Muscle of back (tissue), 13 donors: ENCODE data around the gene LRFN5. TPM values are rescaled to one million over a fixed set of nuclear protein-coding genes. Genes with fewer than 3 reads are reported as not detected.
"Not testable (repeated sequence)": the region's sequence is repeated elsewhere in the genome, so short reads cannot be mapped to it uniquely, and the experiment has no call there.

Experiments
- DNase-seq, 3 donors: peaks; one replicate each; pipeline versions ENCODE4 v3.0.0 to v3.0.0-alpha.2; 2013
- long read RNA-seq, 9 donors: transcript quantifications; one replicate each; lab custom pipeline, GENCODE V29; 2026
- polyA plus RNA-seq, 10 donors: library from polyadenylated mRNA; unstranded; fragments of 120-200 nt; gene quantifications; one replicate each; pipeline ENCODE4 v1.2.1, GENCODE V29; 2013; ENCODE audit not compliant: insufficient read length in 10 of 10

The LRFN5 gene
- polyA plus RNA-seq = 10 to 100 TPM in 2 of 10 donors, 1 to 10 TPM in 8; 5.4 to 10.6 (median 7.5) TPM
- long read RNA-seq, donor 1, partial matches to known transcripts = 0 of 2 reads
- long read RNA-seq, donor 1, other reads (novel, unspliced or antisense) = 0 of 2 reads
- long read RNA-seq, donor 2 = 0 reads
- long read RNA-seq, donor 3 = 0 reads
- long read RNA-seq, donor 4 = 0 reads
- long read RNA-seq, donor 5, partial matches to known transcripts = 0 of 1 reads
- long read RNA-seq, donor 5, other reads (novel, unspliced or antisense) = 0 of 1 reads
- long read RNA-seq, donor 6 = 0 reads
- long read RNA-seq, donor 7, partial matches to known transcripts = 0 of 1 reads
- long read RNA-seq, donor 7, other reads (novel, unspliced or antisense) = 0 of 1 reads
- long read RNA-seq, donor 8 = 0 reads
- long read RNA-seq, donor 9 = 0 reads

DNA sequence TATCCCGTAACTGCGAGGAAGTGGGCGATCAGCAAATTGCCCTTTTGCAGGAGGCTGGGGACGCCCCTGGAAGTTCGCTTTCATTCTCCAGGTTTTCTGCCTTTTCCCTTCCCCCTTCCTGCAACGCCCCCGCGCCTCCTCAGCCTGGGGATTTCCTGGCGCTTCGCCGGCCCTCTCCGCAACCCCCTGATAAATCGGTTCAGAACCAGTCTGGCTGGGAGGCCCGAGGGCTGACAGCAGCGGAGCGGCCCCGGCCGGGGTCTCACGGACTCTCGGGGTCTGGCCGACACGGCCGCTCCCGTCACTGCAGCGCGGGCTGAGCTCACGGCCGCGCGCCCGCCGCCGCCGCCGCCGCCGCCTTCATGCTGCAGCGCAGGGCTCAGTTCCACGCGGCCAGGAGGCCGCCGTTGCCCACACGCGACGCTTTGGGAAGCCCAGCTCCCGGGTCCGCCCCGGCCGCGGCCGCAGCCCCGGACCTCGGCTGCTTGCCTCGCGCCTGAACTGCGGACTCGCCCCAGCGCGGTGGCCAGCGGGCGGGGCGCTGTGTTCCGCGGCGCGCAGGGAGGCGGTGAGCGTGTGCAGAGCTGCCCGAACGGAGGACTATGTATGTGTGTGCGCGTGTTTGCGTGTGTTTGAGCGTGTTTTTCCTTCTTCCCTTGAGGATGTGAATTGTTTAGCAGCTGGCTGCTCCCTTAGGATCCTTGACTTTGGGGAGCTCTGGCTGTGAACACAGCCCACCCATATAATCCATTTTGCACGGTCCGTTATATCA lies at the start of gene LRFN5:
TSS of gene LRFN5 (plus strand) at position 345 of the 772 bp plus-strand sequence.
- DNase-seq = peak; percentile 59 to 94 (median 83)

DNA sequence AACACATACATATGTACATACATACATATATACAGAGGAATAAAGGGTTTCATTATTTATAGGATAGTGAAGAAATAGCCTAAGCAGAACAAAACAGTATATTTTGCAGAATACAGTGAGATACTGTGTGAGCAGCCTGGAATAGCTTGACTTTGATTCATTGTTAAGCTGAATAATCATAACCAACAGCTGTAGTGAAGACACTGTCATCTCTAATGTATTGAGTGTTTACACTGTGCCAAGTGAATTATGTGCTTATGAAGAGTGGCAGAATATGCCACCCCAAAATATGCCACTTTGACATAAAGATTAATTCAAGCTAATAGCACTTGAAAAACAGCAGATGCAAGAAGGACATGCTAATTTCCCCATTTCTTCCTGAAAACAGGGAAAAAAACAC lies 48.2 kb upstream of the LRFN5 start:
- DNase-seq = no peak

DNA sequence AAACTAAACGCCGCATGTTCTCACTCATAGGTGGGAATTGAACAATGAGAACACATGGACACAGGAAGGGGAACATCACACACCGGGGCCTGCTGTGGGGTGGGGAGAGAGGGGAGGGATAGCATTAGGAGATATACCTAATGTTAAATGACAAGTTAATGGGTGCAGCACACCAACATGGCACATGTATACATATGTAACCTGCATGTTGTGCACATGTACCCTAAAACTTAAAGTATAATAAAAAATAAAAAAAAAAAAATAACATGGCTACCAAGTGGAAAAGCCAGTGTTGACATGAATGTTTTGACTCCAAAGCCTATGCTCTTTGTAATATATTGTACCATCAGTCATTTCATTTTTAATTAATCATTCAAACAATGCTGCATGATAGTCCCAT lies 39.8 kb upstream of the LRFN5 start:
- not testable (repeated sequence) for DNase-seq

DNA sequence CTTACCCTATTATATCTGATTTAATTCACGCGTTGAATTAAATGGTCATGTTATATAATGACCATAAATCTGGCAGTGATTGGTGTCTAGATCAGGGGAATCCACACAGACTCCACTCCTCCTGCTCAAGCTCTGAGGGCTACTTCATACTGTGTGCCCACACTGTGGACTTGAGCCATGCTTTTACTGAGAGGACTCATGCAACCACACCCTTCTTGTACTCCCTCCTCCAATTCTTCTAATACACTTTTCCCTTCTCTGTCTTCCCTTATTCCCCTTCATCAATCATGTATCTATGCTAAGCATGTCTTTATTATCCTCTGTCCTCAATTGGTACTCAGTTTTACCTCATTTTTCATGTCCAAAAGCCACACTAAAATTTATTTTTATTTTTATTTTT lies 37.7 kb upstream of the LRFN5 start:
- no peak for DNase-seq

DNA sequence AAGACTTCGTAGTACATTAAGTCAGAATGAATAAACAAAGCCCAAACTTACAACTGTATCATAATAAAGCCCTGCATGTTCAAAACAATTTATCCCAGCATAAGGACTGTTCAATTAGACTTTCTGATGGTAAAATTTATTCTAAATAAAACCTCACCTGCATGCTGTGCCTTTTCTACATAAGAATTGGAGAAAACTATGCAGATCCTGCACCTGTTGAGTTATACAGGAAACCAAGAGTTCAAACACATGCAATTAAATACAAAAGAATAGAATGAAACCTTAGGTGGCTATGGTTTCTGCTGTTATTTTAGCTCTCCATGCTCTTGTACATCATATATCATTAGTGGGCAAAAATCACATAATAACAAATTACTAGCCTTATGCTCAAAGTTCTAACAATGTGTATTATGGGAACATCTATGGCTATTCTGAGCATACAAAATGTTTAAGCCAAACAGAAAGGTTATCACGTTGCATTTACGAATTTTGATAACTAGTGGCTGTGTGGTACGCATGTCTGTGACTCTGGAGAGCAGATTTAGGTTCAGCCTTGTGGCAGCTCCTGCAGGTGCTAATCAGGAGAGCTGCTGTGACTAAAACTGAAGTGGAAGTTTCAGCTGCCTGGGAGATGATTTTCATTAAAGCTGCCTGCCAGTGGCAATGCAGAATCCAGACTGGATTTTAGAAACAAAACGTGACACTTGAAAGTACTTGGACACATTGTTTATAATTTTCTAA lies 36.1 kb upstream of the LRFN5 start:
- DNase-seq = no peak

DNA sequence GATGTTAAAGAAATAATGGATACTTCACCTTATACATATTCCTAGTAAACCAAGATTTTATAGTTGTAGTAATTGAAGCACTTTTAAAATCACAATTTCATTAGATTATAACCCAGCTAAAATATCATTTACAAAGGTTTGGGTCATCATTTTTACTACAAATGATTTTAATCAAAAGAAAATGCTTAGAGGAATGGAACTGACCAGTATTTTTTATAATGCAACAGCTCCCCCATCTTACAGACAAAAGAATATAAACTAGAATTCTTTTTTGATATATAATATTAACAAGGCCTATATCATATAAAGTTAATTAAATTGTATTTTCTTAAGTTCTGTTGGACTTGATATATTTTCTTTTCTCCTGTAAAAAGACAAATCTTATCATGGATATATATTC lies 20.4 kb upstream of the LRFN5 start:
- no peak for DNase-seq

DNA sequence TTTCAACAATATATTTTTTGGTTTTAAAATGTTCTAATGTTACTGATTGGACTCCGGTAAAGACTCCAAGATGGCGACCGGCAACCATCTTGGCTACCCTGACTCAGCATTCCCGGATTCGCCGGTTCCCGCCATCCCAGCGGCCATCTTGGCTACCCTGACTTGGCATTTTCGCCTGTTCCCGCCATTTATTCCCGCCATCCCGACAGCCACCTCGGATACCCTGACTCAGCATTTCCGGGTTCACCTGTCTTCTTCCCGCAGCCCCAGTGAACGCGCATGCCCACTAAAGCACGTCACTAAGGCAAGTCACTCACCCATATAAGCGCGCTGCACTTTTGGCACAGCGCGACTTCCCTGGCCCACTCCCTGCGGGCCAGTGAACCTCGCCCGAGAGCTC lies 9.0 kb upstream of the LRFN5 start:
- no peak for DNase-seq

DNA sequence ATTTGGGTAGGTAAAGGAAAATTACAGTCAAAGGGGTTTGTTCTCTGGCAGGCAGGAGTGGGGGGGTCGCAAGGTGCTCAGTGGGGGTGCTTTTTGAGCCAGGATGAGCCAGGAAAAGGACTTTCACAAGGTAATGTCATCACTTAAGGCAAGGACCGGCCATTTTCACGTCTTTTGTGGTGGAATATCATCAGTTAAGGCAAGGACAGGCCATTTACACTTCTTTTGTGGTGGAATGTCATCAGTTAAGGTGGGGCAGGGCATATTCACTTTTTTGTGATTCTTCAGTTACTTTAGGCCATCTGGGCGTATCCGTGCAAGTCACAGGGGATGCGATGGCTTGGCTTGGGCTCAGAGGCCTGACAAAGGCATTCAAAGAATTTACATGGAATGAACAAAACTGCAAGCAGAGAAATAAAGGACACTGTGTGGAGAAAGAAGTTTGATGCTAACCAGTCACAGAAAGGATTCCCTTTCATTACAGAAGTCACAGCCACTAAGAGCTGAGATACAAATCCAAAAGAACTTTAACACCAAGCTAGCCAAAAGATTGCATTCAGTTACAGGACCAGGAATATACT lies 6.8 kb upstream of the LRFN5 start:
- peak in 1 of 3 donors; percentile 26 for DNase-seq

DNA sequence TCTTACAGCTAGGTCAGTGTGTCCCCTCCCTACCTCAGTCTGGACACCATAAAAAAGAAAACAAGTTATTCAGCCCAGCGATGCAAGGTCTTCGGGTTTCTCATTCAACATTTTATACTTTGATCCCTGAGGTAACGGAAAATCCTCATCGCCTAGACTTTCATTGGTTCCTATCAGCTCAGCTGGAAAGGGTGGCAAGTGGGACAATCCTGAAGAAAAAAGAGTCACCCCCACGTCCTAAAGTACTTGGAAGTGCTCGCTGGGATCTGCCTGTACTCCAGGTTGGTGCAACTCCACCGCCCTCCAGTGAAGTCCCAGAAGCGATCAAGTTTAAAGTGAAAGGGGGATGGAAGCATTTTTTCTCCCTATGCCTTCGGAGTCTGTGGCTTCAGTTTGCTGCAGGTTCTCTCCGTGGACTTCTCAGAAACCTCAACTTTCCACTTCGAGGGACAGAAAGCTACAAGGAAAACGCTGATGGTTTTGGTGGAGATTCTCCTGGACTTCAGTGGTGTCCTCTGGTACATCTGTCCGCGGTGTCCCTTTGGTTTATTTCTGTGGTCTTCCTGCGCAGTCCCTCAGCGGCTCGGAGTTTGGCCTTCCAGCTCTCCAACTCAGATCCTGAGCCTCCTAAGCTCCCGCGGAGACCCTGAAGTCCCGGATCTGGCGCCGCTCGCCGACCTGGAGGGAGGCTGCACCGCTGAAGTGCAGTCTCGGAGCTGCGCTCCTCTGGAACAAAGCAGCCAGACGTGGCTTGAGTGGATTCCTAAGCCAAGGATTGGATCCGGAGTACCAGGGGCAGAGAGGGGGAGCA lies 1.8 kb upstream of the LRFN5 start:
- peak; percentile 81 to 94 (median 87) for DNase-seq

DNA sequence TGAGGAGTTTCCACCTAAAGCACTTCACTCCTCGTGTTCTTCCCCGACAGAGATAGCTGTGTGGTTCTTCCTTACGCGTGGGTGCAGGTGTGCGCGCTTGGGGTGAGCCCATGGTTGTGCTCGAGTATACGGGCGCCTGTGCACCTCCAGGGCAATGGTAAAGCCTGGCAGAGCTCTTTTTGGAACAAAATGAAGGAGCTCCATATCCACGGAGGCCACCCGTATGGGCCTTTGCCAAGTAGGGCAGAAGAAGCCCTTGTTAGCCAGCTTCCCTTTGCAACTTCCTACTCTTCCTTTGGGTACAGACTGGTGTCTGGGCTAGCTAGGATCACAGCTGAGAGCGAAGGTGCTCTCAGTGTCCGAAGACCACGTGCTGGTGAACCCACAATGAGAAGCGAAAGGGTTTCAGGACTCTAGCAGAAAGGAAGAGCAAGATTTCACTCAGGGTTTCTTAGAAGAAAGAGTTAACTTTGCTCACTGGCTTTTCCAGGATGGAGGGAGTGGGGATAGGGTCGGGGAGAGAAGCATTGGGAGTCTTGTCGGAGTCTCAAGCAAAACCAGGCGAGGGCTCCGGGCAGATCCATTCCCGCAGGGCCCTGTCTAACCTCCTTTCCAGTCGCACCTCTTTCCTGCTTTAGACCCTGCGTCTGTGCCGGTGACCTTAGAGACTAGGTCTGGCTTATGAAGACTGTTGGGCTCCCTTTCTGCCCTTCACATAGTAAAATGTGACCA lies 960 bp upstream of the LRFN5 start:
- peak; percentile 62 to 92 (median 76) for DNase-seq

DNA sequence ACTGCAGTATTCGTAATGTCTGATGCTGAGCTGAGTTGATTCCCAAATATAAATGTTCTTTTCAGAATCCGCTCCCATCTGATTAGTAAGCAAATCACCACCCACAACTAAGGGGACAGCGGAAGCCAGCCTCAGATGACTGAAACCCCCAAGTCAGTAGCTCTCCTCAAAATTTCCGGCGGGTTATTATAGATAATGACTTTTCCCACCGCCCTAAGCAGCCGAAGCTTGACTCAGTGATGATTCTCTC lies 469 bp upstream of the LRFN5 start:
- DNase-seq = peak in 1 of 3 donors; percentile 88

DNA sequence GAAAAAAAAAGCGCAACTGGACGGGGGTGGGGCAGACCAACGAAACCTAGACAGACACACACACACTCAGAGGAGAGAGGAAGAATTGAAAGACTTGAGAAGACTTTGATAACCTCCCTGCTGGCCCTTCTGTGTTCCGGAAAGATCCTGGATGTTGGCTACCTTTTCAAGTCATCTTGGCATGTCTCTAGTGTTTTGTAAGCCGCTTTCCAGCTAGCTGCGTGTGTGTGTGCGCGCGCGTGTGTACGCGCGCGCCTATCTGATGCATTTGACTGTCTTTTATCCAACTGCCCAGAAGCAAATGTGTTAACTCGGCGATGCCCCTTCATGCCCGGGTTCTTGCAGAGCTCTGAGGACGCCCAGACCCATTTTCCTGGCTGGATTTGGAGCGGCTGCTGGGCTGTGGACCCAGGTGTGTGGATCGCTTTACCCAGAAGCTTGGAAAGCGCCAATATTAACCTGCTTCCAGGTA lies 664 bp downstream of the LRFN5 start:
- DNase-seq = no peak

DNA sequence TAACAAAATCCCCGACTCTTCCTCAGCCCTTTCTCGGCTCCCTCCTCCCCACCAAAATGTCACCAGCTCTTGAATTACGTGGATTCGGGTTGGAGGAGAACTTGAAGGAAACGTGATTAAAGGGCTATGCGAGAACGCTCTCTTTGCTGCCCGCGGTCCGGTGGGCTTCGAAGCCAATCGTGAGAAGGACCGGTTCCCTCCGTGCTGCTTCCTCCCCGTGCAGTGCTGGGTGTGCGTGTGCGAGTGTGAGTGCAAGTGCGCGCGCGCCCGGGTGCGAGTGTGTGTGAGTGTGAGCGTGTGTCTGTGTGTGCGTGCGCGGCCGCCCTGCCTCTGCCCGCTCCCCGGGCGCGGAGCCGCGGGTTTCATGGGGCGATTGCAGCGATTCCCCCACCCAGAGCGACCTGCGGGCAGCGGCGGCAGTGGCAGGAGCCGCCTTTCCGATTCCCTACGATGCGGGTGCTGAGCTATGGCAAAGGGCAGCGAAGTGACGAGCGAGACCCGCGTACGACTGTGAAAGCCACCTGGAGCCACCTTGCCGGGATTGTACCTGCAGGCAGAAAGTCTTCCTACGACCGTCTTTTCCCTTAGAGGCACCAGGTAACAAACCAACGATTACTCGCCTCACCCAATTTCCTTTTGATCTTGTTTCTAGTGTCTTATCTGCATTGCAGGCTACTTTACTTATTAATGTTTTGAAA lies 1.4 kb downstream of the LRFN5 start:
- DNase-seq = peak; percentile 28 to 82 (median 38)

DNA sequence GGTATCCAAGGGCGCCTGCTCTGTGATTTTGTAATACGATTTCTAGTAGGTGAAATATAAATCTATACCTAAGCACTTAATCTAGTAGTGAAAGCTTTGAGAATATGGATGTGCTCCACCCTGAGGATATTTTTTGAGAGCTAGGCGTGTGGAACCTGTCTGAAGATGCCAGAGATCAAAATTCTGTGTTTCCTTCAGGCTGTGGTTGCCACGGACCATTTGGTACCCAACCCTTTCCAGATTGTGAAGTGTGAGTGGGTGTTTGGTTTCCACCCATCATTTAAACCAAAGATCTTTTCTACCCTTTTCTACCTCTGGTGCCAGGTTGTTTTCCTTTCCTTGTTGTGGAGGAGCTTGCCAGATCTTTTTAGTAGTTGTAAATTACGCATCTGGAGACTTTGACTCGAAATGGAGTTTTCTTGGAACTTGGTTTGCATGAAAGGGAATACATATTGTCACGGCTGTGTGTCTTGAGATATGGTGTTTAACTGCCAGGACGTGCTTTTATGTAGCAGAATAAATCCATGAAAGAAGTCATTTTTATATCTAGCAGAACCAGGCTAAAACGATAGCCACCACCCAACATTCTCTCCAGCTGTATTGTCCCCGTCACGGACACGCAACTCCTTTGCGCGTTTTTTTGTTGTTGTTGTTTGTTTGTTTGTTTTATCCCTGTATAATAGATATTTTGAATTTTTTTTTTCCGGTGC lies 2.2 kb downstream of the LRFN5 start:
- peak in 2 of 3 donors; percentile 35 to 75 for DNase-seq

DNA sequence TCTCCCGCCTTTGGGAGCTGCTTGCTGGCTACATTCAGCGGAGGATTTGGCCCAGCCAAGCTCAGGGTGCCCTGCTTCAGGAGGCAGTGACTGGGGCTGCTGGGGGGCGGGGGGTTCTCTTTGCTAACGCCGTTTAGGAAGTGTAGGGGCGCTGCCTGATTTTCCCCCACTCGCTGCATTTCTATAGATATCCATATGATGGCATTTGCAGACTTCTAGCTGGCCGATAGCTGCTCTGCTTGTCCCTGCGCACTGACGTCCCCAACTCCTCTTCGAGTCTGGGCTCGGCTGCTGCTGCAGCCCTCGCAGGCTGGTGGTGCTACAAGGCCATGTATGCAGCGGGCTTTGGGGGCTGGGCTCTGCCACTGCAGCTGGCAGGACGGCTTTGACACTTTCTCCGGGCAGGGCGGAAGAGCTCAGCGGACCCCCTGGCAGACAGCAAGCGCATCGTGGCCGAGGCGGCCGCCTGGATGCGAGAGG lies 3.1 kb downstream of the LRFN5 start:
- DNase-seq = peak; percentile 80 to 96 (median 89)

DNA sequence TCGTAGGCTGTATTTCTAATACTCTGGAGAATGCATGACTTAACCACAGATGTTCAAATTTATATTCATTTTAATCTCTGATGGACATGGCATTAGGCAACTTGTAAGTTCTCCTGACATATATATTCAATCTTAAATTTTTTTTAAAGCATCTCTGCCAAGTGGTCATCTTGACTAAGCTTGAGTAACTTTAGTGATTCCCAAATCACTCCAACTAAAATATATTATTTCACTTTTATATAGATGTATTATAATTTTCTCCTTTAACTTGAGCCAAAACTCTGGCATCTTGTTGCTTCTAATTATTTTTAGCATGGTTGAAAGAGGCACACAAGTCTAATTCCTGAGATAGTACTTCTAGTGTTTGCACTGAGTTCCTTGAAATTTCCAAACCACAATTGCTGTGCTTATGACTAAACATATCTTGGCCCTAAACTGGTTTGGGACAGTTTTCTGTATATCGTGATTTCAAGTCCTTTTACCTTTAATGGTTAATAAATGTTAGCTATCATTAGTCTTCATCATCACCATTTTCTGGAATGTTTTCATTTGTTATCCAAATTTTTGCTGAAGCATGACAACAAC lies 8.4 kb downstream of the LRFN5 start:
- DNase-seq = no peak

DNA sequence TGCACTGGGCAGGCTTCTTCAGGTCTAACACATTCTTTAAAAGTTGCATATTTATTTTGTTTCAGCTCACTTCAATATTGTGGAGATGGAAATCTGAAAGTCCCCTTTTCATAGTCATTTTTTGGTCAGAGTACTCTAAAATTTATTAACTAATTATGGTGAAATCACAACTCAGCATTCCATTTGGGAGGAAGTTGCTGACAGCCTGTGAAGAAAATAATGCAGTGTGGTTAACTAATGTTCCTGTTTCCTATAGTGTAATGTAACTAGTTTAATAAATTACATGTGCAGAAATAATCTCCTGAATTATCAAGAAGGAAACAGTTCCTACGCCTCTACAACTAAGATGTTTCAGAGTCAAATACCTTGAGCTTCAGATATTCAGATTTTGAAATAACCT lies 17.1 kb downstream of the LRFN5 start:
- DNase-seq = no peak

DNA sequence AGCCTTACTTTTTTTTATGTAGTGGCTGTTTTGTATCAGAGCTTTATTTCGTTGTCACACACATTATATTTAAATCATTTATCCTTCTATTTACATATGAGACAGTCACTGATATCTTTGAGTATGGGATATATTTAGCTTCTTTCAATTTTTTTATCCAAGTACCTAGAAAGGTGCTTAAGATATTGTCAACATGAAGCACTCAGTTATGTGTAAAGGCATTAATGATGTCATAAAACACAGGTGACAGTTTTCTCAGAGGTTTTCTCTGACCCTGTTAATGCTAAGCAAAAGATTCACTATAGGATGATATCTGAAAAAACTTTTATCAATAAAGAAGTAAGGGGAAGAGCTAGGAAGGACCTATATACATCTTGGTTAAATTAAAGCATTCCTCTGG lies 23.2 kb downstream of the LRFN5 start:
- no peak for DNase-seq

DNA sequence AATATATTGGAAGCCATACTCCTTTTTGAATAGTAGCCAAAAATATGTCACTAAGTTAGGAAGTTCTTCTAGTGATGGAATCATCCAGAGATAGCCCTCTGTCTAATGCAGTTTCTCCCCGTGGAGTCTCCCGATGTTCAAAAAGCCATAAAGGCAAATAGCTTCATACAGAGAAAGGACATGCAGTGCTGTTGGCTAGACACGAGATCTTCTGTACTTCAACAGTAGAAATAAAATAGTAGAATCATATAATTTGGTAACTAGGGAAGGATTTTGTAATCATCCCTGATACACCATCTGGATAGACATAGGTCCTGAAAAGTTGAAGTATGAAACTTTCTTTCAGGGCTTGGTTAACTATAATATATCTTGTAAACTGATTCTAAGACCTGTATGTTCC lies 27.6 kb downstream of the LRFN5 start:
- peak; percentile 9 to 61 (median 16) for DNase-seq
